GM12878 (cell line): Measurements from ENCODE around the gene HSPB6.

Experiments used
- EZH2 ChIP-seq: IDR thresholded peaks from 2 replicates; pipeline ENCODE4 v1.6.1; 2012; ENCODE audit warnings: low read depth, mild to moderate bottlenecking, control low read depth, inconsistent platforms, low read length, borderline replicate concordance; ENCODE audit not compliant: control insufficient read depth
- FOXM1 ChIP-seq: IDR thresholded peaks from 2 replicates; pipeline ENCODE4 v1.6.1; 2012; ENCODE audit warnings: low read depth, mild to moderate bottlenecking, inconsistent platforms, low read length, moderate library complexity
- NFIC ChIP-seq: IDR thresholded peaks from 2 replicates; pipeline ENCODE4 v1.6.1; 2012; ENCODE audit warnings: low read depth, mild to moderate bottlenecking, inconsistent platforms, low read length, moderate library complexity
- POLR2AphosphoS2 ChIP-seq: IDR thresholded peaks from 2 replicates; pipeline ENCODE4 v1.6.1; 2011; ENCODE audit warnings: low read depth, mild to moderate bottlenecking, low read length, improper control_type of control experiment, moderate library complexity
- TF ChIP-seq, protein P1 (sequence below), 3 experiments: IDR thresholded peaks in 2 of 3; conservative IDR thresholded peaks in 1 of 3; 2 replicates each; pipeline ENCODE4 v1.5.1; 2011; ENCODE audit warnings: low read depth in 3 of 3, low read length in 3 of 3, mild to moderate bottlenecking in 3 of 3, control low read depth in 2 of 3, moderate library complexity in 2 of 3, inconsistent platforms in 1 of 3, mixed read lengths in 1 of 3; ENCODE audit not compliant: control insufficient read depth in 2 of 3, insufficient read depth in 1 of 3; ENCODE audit errors: extremely low read depth in 1 of 3
- TF ChIP-seq, protein P2 (sequence below): IDR thresholded peaks from 2 replicates; pipeline ENCODE4 v1.6.1; 2011; ENCODE audit warnings: borderline replicate concordance, low read depth, mild to moderate bottlenecking, moderate library complexity, mixed read lengths, low read length; ENCODE audit not compliant: insufficient read depth; ENCODE audit errors: extremely low read length

DNA sequence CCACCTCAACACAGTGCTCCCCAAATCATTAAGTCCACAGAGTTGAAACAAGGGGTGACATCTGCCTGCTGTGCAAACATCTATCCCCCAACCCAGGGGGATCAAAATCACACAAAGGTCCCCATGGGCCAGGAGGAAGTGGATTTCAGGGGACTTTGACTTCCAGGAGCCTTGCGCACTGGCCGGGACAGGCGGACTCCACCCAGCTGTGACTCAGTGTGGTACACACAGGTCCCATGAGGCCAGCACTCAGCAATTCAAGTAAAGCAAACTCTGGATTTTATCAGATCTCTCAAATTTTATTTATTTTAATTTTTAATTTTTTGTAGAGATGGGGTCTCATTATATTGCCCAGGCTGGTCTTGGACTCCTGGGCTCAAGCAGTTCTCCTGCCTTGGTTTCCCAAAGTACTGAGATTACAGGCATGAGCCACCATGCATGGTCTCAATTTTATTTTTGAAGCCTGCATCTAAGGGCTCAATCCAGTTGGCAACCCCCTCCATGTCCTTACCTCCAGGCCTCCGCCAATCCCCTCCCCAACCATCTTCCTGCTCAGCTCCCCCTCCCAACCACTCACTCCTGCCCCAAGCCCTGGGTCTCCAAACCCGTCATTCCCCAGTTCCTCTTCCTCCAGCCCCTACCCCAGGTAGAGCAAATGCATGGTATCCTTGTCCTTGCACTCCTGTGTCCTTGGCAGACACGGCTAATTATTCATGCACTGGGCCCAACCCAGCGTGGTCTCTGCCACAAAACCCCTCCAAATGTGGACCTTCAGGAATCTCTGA, 36.7 kb upstream of the HSPB6 start:
- TF ChIP-seq FOXM1 (no peak), EZH2 (no peak), NFIC (no peak), POLR2AphosphoS2 (no peak)
- TF ChIP-seq, protein P1, sequence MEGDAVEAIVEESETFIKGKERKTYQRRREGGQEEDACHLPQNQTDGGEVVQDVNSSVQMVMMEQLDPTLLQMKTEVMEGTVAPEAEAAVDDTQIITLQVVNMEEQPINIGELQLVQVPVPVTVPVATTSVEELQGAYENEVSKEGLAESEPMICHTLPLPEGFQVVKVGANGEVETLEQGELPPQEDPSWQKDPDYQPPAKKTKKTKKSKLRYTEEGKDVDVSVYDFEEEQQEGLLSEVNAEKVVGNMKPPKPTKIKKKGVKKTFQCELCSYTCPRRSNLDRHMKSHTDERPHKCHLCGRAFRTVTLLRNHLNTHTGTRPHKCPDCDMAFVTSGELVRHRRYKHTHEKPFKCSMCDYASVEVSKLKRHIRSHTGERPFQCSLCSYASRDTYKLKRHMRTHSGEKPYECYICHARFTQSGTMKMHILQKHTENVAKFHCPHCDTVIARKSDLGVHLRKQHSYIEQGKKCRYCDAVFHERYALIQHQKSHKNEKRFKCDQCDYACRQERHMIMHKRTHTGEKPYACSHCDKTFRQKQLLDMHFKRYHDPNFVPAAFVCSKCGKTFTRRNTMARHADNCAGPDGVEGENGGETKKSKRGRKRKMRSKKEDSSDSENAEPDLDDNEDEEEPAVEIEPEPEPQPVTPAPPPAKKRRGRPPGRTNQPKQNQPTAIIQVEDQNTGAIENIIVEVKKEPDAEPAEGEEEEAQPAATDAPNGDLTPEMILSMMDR (IDR thresholded peaks at IDR 0.05 in 2 of 3, conservative IDR thresholded peaks at IDR 0.05 in 1 of 3; ENCODE audit: control insufficient read depth in 2 of 3, extremely low read depth in 1 of 3, insufficient read depth in 1 of 3, low read depth in 3 of 3, low read length in 3 of 3), result no peak
- TF ChIP-seq, protein P2, sequence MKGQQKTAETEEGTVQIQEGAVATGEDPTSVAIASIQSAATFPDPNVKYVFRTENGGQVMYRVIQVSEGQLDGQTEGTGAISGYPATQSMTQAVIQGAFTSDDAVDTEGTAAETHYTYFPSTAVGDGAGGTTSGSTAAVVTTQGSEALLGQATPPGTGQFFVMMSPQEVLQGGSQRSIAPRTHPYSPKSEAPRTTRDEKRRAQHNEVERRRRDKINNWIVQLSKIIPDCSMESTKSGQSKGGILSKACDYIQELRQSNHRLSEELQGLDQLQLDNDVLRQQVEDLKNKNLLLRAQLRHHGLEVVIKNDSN, result no peak
